GM23338 (cell line): ENCODE results near the gene IPO5.

Experiments
- CREB1 ChIP-seq: fragments of 250-450 bp; sonication (Bioruptor Pico); IDR thresholded peaks from 2 replicates; pipeline ENCODE4 v1.5.0; 2020; ENCODE audit warnings: low read depth, mild to moderate bottlenecking, moderate library complexity
- CTCF ChIP-seq, 2 experiments: fragments of 200-600 bp in 1 of 2; sonication (generic) in 1 of 2; conservative IDR thresholded peaks; 2 replicates each; pipeline versions ENCODE4 v1.5.1 to v1.6.1; 2016 to 2017; ENCODE audit warnings: antibody characterized with exemption in 2 of 2, low read depth in 2 of 2, mild to moderate bottlenecking in 2 of 2, moderate library complexity in 1 of 2
- ETS1 ChIP-seq: IDR thresholded peaks from 2 replicates; pipeline ENCODE4 v1.6.1; 2016; ENCODE audit warnings: antibody characterized with exemption
- EZH2 ChIP-seq: fragments of 200-600 bp; sonication (generic); IDR thresholded peaks from one replicate; pipeline ENCODE4 v1.8.0; 2017; ENCODE audit warnings: antibody characterized with exemption, mild to moderate bottlenecking, low read depth; ENCODE audit not compliant: unreplicated experiment
- EZH2phosphoT487 ChIP-seq: fragments of 200-600 bp; sonication (generic); IDR thresholded peaks from one replicate; pipeline ENCODE4 v1.8.1; 2018; ENCODE audit warnings: antibody characterized with exemption; ENCODE audit not compliant: unreplicated experiment
- JUNB ChIP-seq: IDR thresholded peaks from one replicate; pipeline ENCODE4 v1.6.1; 2016; ENCODE audit warnings: antibody characterized with exemption; ENCODE audit not compliant: unreplicated experiment
- POLR2AphosphoS5 ChIP-seq: IDR thresholded peaks from 2 replicates; pipeline ENCODE4 v1.6.1; 2016; ENCODE audit warnings: antibody characterized with exemption, low read depth
- REST ChIP-seq: IDR thresholded peaks from one replicate; pipeline ENCODE4 v1.6.1; 2018; ENCODE audit warnings: antibody characterized with exemption; ENCODE audit not compliant: unreplicated experiment
- STAT1 ChIP-seq: IDR thresholded peaks from one replicate; pipeline ENCODE4 v1.6.1; 2016; ENCODE audit warnings: antibody characterized with exemption; ENCODE audit not compliant: unreplicated experiment
- ZNF331 ChIP-seq: fragments of 250-450 bp; sonication (Bioruptor Pico); IDR thresholded peaks from 2 replicates; pipeline ENCODE4 v1.5.0; 2020; ENCODE audit warnings: low read depth, mild to moderate bottlenecking, moderate library complexity

DNA sequence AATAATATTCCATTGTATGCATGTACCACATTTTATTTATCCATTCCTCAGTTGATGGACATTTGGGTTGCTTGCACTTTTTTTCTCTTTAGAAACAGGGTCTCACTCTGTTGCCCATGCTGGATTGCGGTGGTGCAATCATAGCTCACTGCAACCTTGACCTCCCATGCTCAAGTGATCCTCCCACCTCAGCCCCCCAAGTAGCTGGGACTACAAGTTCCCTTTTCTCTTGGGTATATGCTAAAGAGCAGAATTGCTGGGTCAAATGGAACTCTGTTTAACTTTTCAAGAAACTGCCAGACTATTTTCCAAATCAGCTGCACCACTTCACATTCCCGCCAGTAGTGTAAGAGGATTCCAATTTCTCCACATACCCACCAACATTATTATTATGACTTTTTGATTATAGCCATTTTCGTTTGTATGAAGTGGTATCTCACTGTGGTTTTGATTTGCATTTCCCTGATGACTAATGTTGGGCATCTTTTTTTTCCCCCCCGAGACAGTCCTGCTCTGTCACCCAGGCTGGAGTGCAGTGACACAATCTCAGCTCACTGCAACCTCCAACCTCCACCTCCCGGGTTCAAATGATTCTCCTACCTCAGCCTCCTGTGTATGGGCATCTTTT is 7.6 kb upstream of the IPO5 start:
- TF ChIP-seq EZH2phosphoT487 = no peak
- TF ChIP-seq CREB1 (CRISPR knock-in tag) = no peak
- no peak for TF ChIP-seq JUNB
- no peak for TF ChIP-seq CTCF (conservative IDR thresholded peaks at IDR 0.05; ENCODE audit: low read depth in 2 of 2)
- TF ChIP-seq POLR2AphosphoS5 = no peak
- no peak for TF ChIP-seq EZH2
- TF ChIP-seq STAT1 = no peak
- no peak for TF ChIP-seq REST
- TF ChIP-seq ETS1 = no peak
- no peak for TF ChIP-seq ZNF331
